ENCODE data around the gene CTNNB1.

Gene CTNNB1

GRCh38 chr3:41277790-41278465 is 78.6 kb downstream of the CTNNB1 start:
- TF ChIP-seq SIN3A (IDR thresholded peaks at IDR 0.05; ENCODE audit: borderline replicate concordance, insufficient read depth, low read length) = no peak
- TF ChIP-seq TAF1 (IDR thresholded peaks at IDR 0.05; ENCODE audit: borderline replicate concordance, insufficient read depth, low read length) = no peak
- no peak for TF ChIP-seq REST (IDR thresholded peaks at IDR 0.05; ENCODE audit: insufficient read depth in 1 of 2, low read depth in 2 of 2, low read length in 2 of 2)
- TF ChIP-seq POLR2AphosphoS5 (IDR thresholded peaks at IDR 0.05; ENCODE audit: low read depth, low read length) = no peak
- TF ChIP-seq FOXP2 (optimal IDR thresholded peaks at IDR 0.05; ENCODE audit: borderline replicate concordance, extremely low read depth, extremely low read length, insufficient read depth) = no peak

DNA sequence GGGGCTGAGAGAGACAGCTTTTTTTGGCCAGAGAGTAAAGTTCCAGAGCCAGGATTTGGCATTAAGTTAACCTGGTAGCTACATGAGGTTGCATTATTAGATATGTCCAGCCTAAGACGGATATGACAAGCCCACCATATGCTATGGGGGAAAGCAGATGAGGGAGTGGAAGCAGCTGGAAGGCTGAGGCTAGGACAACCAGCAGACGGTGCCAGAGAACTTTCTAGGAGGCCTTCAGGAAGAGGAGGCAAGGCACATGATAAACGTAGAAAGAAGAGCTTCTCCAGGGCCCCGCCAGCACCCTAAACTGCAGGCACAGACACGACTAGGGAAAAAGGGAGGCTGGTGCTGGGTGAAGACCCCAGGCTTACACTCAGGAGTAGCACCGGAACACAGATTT is 87.0 kb downstream of the CTNNB1 start:
- TF ChIP-seq REST (IDR thresholded peaks at IDR 0.05; ENCODE audit: insufficient read depth in 1 of 2, low read depth in 2 of 2, low read length in 2 of 2) (no peak), FOXP2 (optimal IDR thresholded peaks at IDR 0.05; ENCODE audit: borderline replicate concordance, extremely low read depth, extremely low read length, insufficient read depth) (no peak), POLR2AphosphoS5 (IDR thresholded peaks at IDR 0.05; ENCODE audit: low read depth, low read length) (no peak), TAF1 (IDR thresholded peaks at IDR 0.05; ENCODE audit: borderline replicate concordance, insufficient read depth, low read length) (no peak), SIN3A (IDR thresholded peaks at IDR 0.05; ENCODE audit: borderline replicate concordance, insufficient read depth, low read length) (no peak)

- TF ChIP-seq SIN3A (IDR thresholded peaks at IDR 0.05; ENCODE audit: borderline replicate concordance, insufficient read depth, low read length) (no peak), POLR2AphosphoS5 (IDR thresholded peaks at IDR 0.05; ENCODE audit: low read depth, low read length) (no peak), FOXP2 (optimal IDR thresholded peaks at IDR 0.05; ENCODE audit: borderline replicate concordance, extremely low read depth, extremely low read length, insufficient read depth) (no peak), TAF1 (IDR thresholded peaks at IDR 0.05; ENCODE audit: borderline replicate concordance, insufficient read depth, low read length) (no peak), REST (IDR thresholded peaks at IDR 0.05; ENCODE audit: insufficient read depth in 1 of 2, low read depth in 2 of 2, low read length in 2 of 2) (no peak)
Measured at GRCh38 chr3:41288785-41289184, 89.5 kb downstream of the CTNNB1 start.

Measured in PFSK-1 (cell line).